HepG2 (cell line): ENCODE results near the gene TBC1D14. TPM values are rescaled to one million over a fixed set of nuclear protein-coding genes. Genes with fewer than 3 reads are reported as not detected.

Experiments
- KLF16 ChIP-seq, 2 experiments: sonication (generic) in 1 of 2; formaldehyde crosslinking in 1 of 2; IDR thresholded peaks; 2 replicates each; pipeline versions ENCODE4 v1.6.1 to v1.8.0; 2016 to 2023; ENCODE audit warnings: missing genetic modification reagents in 2 of 2, missing compliant biosample characterization in 1 of 2
- NFKBIZ ChIP-seq: IDR thresholded peaks from 2 replicates; pipeline ENCODE4 v1.6.1; 2018; ENCODE audit warnings: missing genetic modification reagents, missing compliant biosample characterization
- RXRA ChIP-seq: sonication (generic); formaldehyde crosslinking; IDR thresholded peaks from 2 replicates; pipeline ENCODE4 v1.5.1; 2020; ENCODE audit warnings: missing genetic modification reagents
- YEATS4 ChIP-seq: sonication (generic); formaldehyde crosslinking; IDR thresholded peaks from 2 replicates; pipeline ENCODE4 v1.4.0; 2020; ENCODE audit warnings: missing genetic modification reagents, borderline replicate concordance
- ZNF431 ChIP-seq: sonication (generic); formaldehyde crosslinking; IDR thresholded peaks from 2 replicates; pipeline ENCODE4 v1.9.0; 2022; ENCODE audit warnings: missing genetic modification reagents, low read depth, mild to moderate bottlenecking, borderline replicate concordance
- ZNF615 ChIP-seq: sonication (generic); formaldehyde crosslinking; IDR thresholded peaks from 2 replicates; pipeline ENCODE4 v1.5.0; 2020; ENCODE audit warnings: mild to moderate bottlenecking, missing genetic modification reagents, borderline replicate concordance
- ZNF713 ChIP-seq: sonication (generic); formaldehyde crosslinking; IDR thresholded peaks from 2 replicates; pipeline ENCODE4 v1.4.0; 2020; ENCODE audit warnings: mild to moderate bottlenecking, missing genetic modification reagents
- ZNF747 ChIP-seq: sonication (generic); formaldehyde crosslinking; IDR thresholded peaks from 2 replicates; pipeline ENCODE4 v1.8.1; 2023; ENCODE audit warnings: missing genetic modification reagents, mild to moderate bottlenecking, borderline replicate concordance
- ZNF75D ChIP-seq: sonication (generic); formaldehyde crosslinking; IDR thresholded peaks from 2 replicates; pipeline ENCODE4 v1.8.1; 2023; ENCODE audit warnings: missing genetic modification reagents, mild to moderate bottlenecking, borderline replicate concordance
- ZNF772 ChIP-seq: sonication (generic); formaldehyde crosslinking; IDR thresholded peaks from 2 replicates; pipeline ENCODE4 v1.5.0; 2020; ENCODE audit warnings: mild to moderate bottlenecking, missing genetic modification reagents
- polyA plus RNA-seq, 8 experiments: library from polyadenylated mRNA; depleted of rRNA in 3 of 8; stranded (reverse) in 7 of 8; unstranded in 1 of 8; fragments of >200 nt; fragmentation: Illumina TruSeq in 4 of 8; extraction: Trizol in 4 of 8; gene quantifications; 2 replicates each; pipeline versions ENCODE4 v1.2.1 to v1.2.3, GENCODE V29; 2011 to 2016; ENCODE audit warnings: low read depth in 4 of 8, missing spikeins in 1 of 8, mixed read lengths in 1 of 8; ENCODE audit not compliant: insufficient read depth in 1 of 8
- total RNA-seq, 5 experiments: library from RNA; depleted of rRNA; stranded (reverse); fragments of >200 nt; fragmentation: Illumina TruSeq; extraction: Trizol; gene quantifications; 2 replicates each; pipeline ENCODE4 v1.2.3, GENCODE V29; 2016; ENCODE audit warnings: low read depth in 1 of 5
- TF ChIP-seq, protein P1 (sequence below): sonication (generic); formaldehyde crosslinking; IDR thresholded peaks from 2 replicates; pipeline ENCODE4 v1.4.0; 2020; ENCODE audit warnings: mild to moderate bottlenecking, missing genetic modification reagents, borderline replicate concordance
- TF ChIP-seq, protein P2 (sequence below): sonication (generic); formaldehyde crosslinking; IDR thresholded peaks from 2 replicates; pipeline ENCODE4 v1.5.0; 2020; ENCODE audit warnings: mild to moderate bottlenecking, missing genetic modification reagents
- TF ChIP-seq, protein P3 (sequence below): sonication (generic); formaldehyde crosslinking; IDR thresholded peaks from 2 replicates; pipeline ENCODE4 v1.8.1; 2023; ENCODE audit warnings: missing genetic modification reagents, inconsistent platforms, borderline replicate concordance
- TF ChIP-seq, protein P4 (sequence below): sonication (generic); formaldehyde crosslinking; IDR thresholded peaks from 2 replicates; pipeline ENCODE4 v1.8.0; 2022; ENCODE audit warnings: missing genetic modification reagents, low read depth, mild to moderate bottlenecking, borderline replicate concordance
- TF ChIP-seq, protein P5 (sequence below): sonication (generic); formaldehyde crosslinking; IDR thresholded peaks from 2 replicates; pipeline ENCODE4 v1.5.1; 2020; ENCODE audit warnings: missing genetic modification reagents, mild to moderate bottlenecking, borderline replicate concordance
- TF ChIP-seq, protein P6 (sequence below): fragments of 450-650 bp; IDR thresholded peaks from 2 replicates; pipeline ENCODE4 v1.6.1; 2017; ENCODE audit warnings: mild to moderate bottlenecking

The TBC1D14 gene
- total and polyA plus RNA-seq, 2 of the 13 experiments (the other 11 are each of a cell fraction or from before 2014, with no cell fraction given), result 29.5 to 46.5 TPM

DNA sequence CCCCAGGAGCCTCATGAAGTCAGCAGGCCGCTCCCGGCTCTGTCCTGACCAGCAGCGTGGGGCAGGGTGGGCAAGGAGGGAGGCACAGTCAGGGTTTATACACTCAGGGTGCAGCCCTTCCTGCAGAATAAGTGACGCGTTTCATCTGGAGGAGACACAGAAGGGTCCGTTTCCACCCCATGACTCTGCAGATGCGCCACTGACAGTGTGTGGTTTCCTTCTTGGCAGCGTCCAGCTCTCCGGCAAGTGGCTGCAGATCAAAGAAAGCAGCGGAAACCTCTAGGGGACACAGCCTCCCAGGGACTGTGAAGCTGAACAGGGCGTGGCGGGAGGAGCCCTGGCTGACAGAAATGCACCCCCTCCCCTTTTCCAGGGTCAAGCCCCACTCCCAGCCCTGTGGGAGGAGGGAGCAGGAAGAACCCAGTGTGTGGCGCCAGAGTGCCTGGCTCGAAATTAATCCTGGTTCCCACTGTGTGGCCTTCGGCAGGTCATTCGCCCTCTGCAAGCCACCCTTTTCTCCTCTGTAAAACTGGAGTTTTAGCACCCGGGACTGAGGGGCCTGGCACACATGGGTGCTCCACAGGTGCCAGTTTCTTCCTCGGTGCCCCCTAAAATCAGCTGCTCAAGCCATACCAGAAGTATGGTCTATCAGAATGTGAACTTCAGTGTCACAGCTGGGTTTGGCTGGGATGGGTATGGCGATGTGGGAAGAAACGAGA, 17.3 kb upstream of the TBC1D14 start (continued):
- TF ChIP-seq YEATS4, result no peak
- no peak for TF ChIP-seq ZNF713 (CRISPR knock-in tag)
- no peak for TF ChIP-seq ZNF431 (CRISPR knock-in tag)
- TF ChIP-seq, protein P1, sequence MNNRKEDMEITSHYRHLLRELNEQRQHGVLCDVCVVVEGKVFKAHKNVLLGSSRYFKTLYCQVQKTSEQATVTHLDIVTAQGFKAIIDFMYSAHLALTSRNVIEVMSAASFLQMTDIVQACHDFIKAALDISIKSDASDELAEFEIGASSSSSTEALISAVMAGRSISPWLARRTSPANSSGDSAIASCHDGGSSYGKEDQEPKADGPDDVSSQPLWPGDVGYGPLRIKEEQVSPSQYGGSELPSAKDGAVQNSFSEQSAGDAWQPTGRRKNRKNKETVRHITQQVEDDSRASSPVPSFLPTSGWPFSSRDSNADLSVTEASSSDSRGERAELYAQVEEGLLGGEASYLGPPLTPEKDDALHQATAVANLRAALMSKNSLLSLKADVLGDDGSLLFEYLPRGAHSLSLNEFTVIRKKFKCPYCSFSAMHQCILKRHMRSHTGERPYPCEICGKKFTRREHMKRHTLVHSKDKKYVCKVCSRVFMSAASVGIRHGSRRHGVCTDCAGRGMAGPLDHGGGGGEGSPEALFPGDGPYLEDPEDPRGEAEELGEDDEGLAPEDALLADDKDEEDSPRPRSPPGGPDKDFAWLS (CRISPR knock-in tag), result peak; percentile 89; the same call in 1 of the 2 replicates
- TF ChIP-seq, protein P2, sequence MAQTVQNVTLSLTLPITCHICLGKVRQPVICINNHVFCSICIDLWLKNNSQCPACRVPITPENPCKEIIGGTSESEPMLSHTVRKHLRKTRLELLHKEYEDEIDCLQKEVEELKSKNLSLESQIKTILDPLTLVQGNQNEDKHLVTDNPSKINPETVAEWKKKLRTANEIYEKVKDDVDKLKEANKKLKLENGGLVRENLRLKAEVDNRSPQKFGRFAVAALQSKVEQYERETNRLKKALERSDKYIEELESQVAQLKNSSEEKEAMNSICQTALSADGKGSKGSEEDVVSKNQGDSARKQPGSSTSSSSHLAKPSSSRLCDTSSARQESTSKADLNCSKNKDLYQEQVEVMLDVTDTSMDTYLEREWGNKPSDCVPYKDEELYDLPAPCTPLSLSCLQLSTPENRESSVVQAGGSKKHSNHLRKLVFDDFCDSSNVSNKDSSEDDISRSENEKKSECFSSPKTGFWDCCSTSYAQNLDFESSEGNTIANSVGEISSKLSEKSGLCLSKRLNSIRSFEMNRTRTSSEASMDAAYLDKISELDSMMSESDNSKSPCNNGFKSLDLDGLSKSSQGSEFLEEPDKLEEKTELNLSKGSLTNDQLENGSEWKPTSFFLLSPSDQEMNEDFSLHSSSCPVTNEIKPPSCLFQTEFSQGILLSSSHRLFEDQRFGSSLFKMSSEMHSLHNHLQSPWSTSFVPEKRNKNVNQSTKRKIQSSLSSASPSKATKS, result no peak
- TF ChIP-seq NFKBIZ (CRISPR knock-in tag), result 0 out of 2 replicates have a peak, but pooled peaks have one; percentile 43
- TF ChIP-seq, protein P3, sequence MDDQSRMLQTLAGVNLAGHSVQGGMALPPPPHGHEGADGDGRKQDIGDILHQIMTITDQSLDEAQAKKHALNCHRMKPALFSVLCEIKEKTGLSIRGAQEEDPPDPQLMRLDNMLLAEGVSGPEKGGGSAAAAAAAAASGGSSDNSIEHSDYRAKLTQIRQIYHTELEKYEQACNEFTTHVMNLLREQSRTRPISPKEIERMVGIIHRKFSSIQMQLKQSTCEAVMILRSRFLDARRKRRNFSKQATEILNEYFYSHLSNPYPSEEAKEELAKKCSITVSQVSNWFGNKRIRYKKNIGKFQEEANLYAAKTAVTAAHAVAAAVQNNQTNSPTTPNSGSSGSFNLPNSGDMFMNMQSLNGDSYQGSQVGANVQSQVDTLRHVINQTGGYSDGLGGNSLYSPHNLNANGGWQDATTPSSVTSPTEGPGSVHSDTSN (CRISPR knock-in tag), result no peak
- TF ChIP-seq, protein P4, sequence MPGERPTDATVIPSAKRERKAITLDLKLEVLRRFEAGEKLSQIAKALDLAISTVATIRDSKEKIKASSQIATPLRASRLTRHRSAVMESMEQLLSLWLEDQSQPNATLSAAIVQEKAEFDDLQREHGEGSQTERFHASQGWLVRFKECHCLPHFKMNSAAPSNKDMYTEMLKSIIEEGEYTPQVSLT, result no peak
- peak; percentile 88 for TF ChIP-seq RXRA (CRISPR knock-in tag)
- peak in 1 of 2 experiments; percentile 36; a peak in 1 of 4 replicates for TF ChIP-seq KLF16 (CRISPR knock-in tag; IDR thresholded peaks at IDR 0.05)
- TF ChIP-seq ZNF615, result no peak
- TF ChIP-seq, protein P5, sequence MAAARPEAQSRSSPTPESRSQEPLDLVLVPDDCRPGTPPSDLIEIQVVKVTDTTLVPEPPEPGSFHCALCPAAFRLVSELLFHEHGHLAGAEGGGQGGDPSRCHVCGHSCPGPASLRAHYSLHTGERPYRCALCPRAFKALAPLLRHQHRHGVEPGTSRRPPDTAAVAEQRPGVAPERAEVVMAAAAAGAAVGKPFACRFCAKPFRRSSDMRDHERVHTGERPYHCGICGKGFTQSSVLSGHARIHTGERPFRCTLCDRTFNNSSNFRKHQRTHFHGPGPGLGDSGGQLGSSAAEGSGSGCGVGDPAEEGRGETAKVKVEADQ, result no peak
- TF ChIP-seq, protein P6, sequence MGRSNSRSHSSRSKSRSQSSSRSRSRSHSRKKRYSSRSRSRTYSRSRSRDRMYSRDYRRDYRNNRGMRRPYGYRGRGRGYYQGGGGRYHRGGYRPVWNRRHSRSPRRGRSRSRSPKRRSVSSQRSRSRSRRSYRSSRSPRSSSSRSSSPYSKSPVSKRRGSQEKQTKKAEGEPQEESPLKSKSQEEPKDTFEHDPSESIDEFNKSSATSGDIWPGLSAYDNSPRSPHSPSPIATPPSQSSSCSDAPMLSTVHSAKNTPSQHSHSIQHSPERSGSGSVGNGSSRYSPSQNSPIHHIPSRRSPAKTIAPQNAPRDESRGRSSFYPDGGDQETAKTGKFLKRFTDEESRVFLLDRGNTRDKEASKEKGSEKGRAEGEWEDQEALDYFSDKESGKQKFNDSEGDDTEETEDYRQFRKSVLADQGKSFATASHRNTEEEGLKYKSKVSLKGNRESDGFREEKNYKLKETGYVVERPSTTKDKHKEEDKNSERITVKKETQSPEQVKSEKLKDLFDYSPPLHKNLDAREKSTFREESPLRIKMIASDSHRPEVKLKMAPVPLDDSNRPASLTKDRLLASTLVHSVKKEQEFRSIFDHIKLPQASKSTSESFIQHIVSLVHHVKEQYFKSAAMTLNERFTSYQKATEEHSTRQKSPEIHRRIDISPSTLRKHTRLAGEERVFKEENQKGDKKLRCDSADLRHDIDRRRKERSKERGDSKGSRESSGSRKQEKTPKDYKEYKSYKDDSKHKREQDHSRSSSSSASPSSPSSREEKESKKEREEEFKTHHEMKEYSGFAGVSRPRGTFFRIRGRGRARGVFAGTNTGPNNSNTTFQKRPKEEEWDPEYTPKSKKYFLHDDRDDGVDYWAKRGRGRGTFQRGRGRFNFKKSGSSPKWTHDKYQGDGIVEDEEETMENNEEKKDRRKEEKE, result no peak
- TF ChIP-seq ZNF75D (CRISPR knock-in tag), result no peak
- no peak; the same call in 1 of the 2 replicates for TF ChIP-seq ZNF747 (CRISPR knock-in tag)
- no peak; the same call in none of the 2 replicates for TF ChIP-seq ZNF772 (CRISPR knock-in tag)
